H9 (cell line): ENCODE data around the gene DKKL1. TPM values are rescaled to one million over a fixed set of nuclear protein-coding genes. Genes with fewer than 3 reads are reported as not detected.

Experiments
- DNase-seq: peaks from one replicate; pipeline ENCODE4 v3.0.0-alpha.2; 2017
- H2AFZ ChIP-seq: one replicate; pipeline ENCODE4 v1.6.1; 2013; ENCODE audit warnings: mild to moderate bottlenecking, low read length, control low read depth, moderate library complexity
- H2AK5ac ChIP-seq: 2 replicates; pipeline ENCODE4 v1.6.1; 2013; ENCODE audit warnings: low read length, control low read depth, mixed read lengths; ENCODE audit not compliant: insufficient read length
- H2BK120ac ChIP-seq: one replicate; pipeline ENCODE4 v1.6.1; 2013; ENCODE audit warnings: low read depth, mild to moderate bottlenecking, low read length, control low read depth, inconsistent platforms; ENCODE audit not compliant: poor library complexity, severe bottlenecking
- H2BK12ac ChIP-seq: 2 replicates; pipeline ENCODE4 v1.6.1; 2013; ENCODE audit warnings: low read length, control low read depth, mixed read lengths, low read depth; ENCODE audit not compliant: insufficient read length
- H2BK15ac ChIP-seq: 2 replicates; pipeline ENCODE4 v1.6.1; 2013; ENCODE audit warnings: low read depth, low read length, control low read depth
- H2BK20ac ChIP-seq: one replicate; pipeline ENCODE4 v1.6.1; 2013; ENCODE audit warnings: low read depth, mild to moderate bottlenecking, low read length, control low read depth, inconsistent platforms; ENCODE audit not compliant: poor library complexity, severe bottlenecking
- H2BK5ac ChIP-seq: 2 replicates; pipeline ENCODE4 v1.6.1; 2013; ENCODE audit warnings: low read length, control low read depth, mixed read lengths; ENCODE audit not compliant: insufficient read length
- H3K14ac ChIP-seq: 2 replicates; pipeline ENCODE4 v1.6.1; 2013; ENCODE audit warnings: low read length, control low read depth; ENCODE audit not compliant: insufficient read depth
- H3K18ac ChIP-seq: 2 replicates; pipeline ENCODE4 v1.6.1; 2013; ENCODE audit warnings: low read depth, mild to moderate bottlenecking, mixed read lengths, low read length, control low read depth; ENCODE audit not compliant: insufficient read length
- H3K23ac ChIP-seq: 2 replicates; pipeline ENCODE4 v1.6.1; 2013; ENCODE audit warnings: low read length, control low read depth, mixed read lengths, low read depth; ENCODE audit not compliant: insufficient read length
- H3K23me2 ChIP-seq: 2 replicates; pipeline ENCODE4 v1.6.1; 2013; ENCODE audit warnings: low read depth, mild to moderate bottlenecking, mixed read lengths, low read length, control low read depth; ENCODE audit not compliant: insufficient read length, poor library complexity, severe bottlenecking
- H3K27ac ChIP-seq: 2 replicates; pipeline ENCODE4 v1.5.1; 2013; ENCODE audit warnings: low read length, control low read depth, mixed read lengths, low read depth; ENCODE audit not compliant: insufficient read length
- H3K27me3 ChIP-seq: 2 replicates; pipeline ENCODE4 v1.6.1; 2013; ENCODE audit warnings: low read length, control low read depth, inconsistent platforms; ENCODE audit not compliant: insufficient read depth
- H3K4ac ChIP-seq: 2 replicates; pipeline ENCODE4 v1.6.1; 2013; ENCODE audit warnings: low read depth, mild to moderate bottlenecking, control low read depth, inconsistent platforms, low read length, moderate library complexity
- H3K4me1 ChIP-seq: 2 replicates; pipeline ENCODE4 v1.6.1; 2013; ENCODE audit warnings: low read length, control low read depth, inconsistent platforms; ENCODE audit not compliant: insufficient read depth
- H3K4me2 ChIP-seq: 2 replicates; pipeline ENCODE4 v1.6.1; 2013; ENCODE audit warnings: low read length, control low read depth, mixed read lengths; ENCODE audit not compliant: insufficient read length, insufficient read depth
- H3K56ac ChIP-seq: 2 replicates; pipeline ENCODE4 v1.6.1; 2013; ENCODE audit warnings: low read depth, mild to moderate bottlenecking, mixed read lengths, low read length, control low read depth; ENCODE audit not compliant: insufficient read length
- H3K79me1 ChIP-seq: 2 replicates; pipeline ENCODE4 v1.6.1; 2013; ENCODE audit warnings: low read depth, mild to moderate bottlenecking, moderate library complexity, low read length, control low read depth, inconsistent platforms; ENCODE audit not compliant: insufficient read depth, poor library complexity, severe bottlenecking
- H3K79me2 ChIP-seq: 2 replicates; pipeline ENCODE4 v1.6.1; 2013; ENCODE audit warnings: low read length, control low read depth, inconsistent platforms; ENCODE audit not compliant: insufficient read depth
- H3K9ac ChIP-seq: 2 replicates; pipeline ENCODE4 v1.6.1; 2013; ENCODE audit warnings: low read length, control low read depth, mixed read lengths; ENCODE audit not compliant: insufficient read length; ENCODE audit errors: extremely low read depth
- H3K9me3 ChIP-seq: one replicate; pipeline ENCODE4 v1.6.1; 2013; ENCODE audit warnings: low read depth, low read length, inconsistent platforms; ENCODE audit not compliant: control insufficient read depth
- H3T11ph ChIP-seq: one replicate; pipeline ENCODE4 v1.6.1; 2013; ENCODE audit warnings: mild to moderate bottlenecking, low read length, control low read depth, inconsistent platforms
- H4K20me1 ChIP-seq: one replicate; pipeline ENCODE4 v1.6.1; 2013; ENCODE audit not compliant: control insufficient read depth, insufficient read length, insufficient read depth
- H4K5ac ChIP-seq: 2 replicates; pipeline ENCODE4 v1.6.1; 2013; ENCODE audit warnings: low read depth, mild to moderate bottlenecking, mixed read lengths, low read length, control low read depth; ENCODE audit not compliant: insufficient read length
- H4K8ac ChIP-seq: replicated peaks from 2 replicates; pipeline ENCODE4 v1.6.1; 2013; ENCODE audit warnings: low read length, control low read depth, mixed read lengths, low read depth; ENCODE audit not compliant: insufficient read length
- H4K91ac ChIP-seq: 2 replicates; pipeline ENCODE4 v1.6.1; 2013; ENCODE audit warnings: low read depth, mild to moderate bottlenecking, moderate library complexity, mixed read lengths, low read length, control low read depth; ENCODE audit not compliant: insufficient read length
- H3K27ac Mint-ChIP-seq, 3 experiments: 2 replicates in 2 of 3; 3 replicates in 1 of 3; pipeline ENCODE4 v1.8.0; 2020 to 2021; ENCODE audit warnings: mixed read lengths in 3 of 3, mild to moderate bottlenecking in 1 of 3, moderate library complexity in 1 of 3
- H3K27me3 Mint-ChIP-seq: 2 replicates; pipeline ENCODE4 v1.8.0; 2021; ENCODE audit warnings: low read depth, mild to moderate bottlenecking, moderate library complexity, mixed read lengths
- H3K36me3 Mint-ChIP-seq, 3 experiments: 2 replicates in 2 of 3; 3 replicates in 1 of 3; pipeline ENCODE4 v1.8.0; 2020 to 2021; ENCODE audit warnings: low read depth in 3 of 3, mixed read lengths in 3 of 3; ENCODE audit not compliant: insufficient read depth in 1 of 3
- H3K4me1 Mint-ChIP-seq, 2 experiments: 2 replicates each; pipeline ENCODE4 v1.8.0; 2020; ENCODE audit warnings: mixed read lengths in 2 of 2
- H3K4me3 Mint-ChIP-seq, 2 experiments: 2 replicates in 1 of 2; 3 replicates in 1 of 2; pipeline ENCODE4 v1.8.0; 2020 to 2021; ENCODE audit warnings: mild to moderate bottlenecking in 2 of 2, mixed read lengths in 2 of 2, moderate library complexity in 1 of 2
- H3K9me3 Mint-ChIP-seq, 2 experiments: 2 replicates in 1 of 2; 3 replicates in 1 of 2; pipeline ENCODE4 v1.8.0; 2020; ENCODE audit warnings: mild to moderate bottlenecking in 2 of 2, mixed read lengths in 2 of 2, moderate library complexity in 1 of 2
- WGBS: extraction: QIAGEN DNeasy Blood & Tissue Kit; methylation state at CpG from one replicate; pipeline ENCODE4 v1.1.7; 2013; ENCODE audit warnings: missing lambda C conversion rate, low lambda C conversion rate, mixed read lengths; ENCODE audit not compliant: insufficient read length; ENCODE audit errors: extremely low coverage; 5-methylcytosine and 5-hydroxymethylcytosine counted together
- total RNA-seq: library from RNA; stranded (reverse); gene quantifications from 2 replicates; pipeline ENCODE4 v1.2.1, GENCODE V29; 2021
- TF ChIP-seq, protein P1 (sequence below): fragments of 200-600 bp; sonication (generic); conservative IDR thresholded peaks from 3 replicates; pipeline ENCODE4 v1.8.0; 2021; ENCODE audit warnings: antibody characterized with exemption, mild to moderate bottlenecking

Gene DKKL1
- total RNA-seq, 1 experiment from 2014 or later: 3.5 TPM

DNA sequence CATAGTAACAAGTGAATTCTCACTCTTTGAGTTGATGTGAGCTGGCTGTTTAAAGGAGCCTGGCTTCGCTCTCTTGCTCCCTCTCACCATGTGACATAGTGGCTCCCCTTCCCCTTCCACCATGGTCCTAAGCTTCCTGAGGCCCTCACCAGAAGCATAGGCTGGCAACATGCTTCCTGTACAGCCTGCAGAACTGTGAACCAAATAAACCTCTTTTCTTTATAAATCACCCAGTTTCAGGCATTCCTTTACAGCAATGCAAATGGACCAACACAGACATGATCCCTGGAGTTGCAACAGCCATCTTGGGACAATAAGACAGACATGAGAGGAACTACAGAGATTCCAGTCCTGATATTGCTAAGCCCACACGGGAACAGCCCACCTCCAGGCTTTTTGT is 14.1 kb upstream of the DKKL1 start:
- Histone ChIP-seq H3K27ac (no peak overlapping the region), H2BK5ac (no peak overlapping the region), H2AK5ac (no peak overlapping the region), H2BK15ac (no peak overlapping the region), H2BK12ac (no peak overlapping the region), H3K9me3 (no peaks in the 10 kb centered on the region), H3K79me1 (no peaks in the 10 kb centered on the region), H3K27me3 (no peaks in the 10 kb centered on the region), H3K18ac (no peak overlapping the region), H4K20me1 (no peaks in the 10 kb centered on the region), H3K14ac (no peak overlapping the region), H3T11ph (no peak overlapping the region), H3K23me2 (no peaks in the 10 kb centered on the region), H3K23ac (no peak overlapping the region), H3K9ac (no peak overlapping the region), H3K79me2 (no peaks in the 10 kb centered on the region), H4K8ac (no peak overlapping the region), H3K4ac (no peak overlapping the region), H2BK20ac (no peak overlapping the region), H2AFZ (no peak overlapping the region), H4K91ac (no peak overlapping the region), H3K56ac (no peak overlapping the region), H2BK120ac (no peak overlapping the region), H4K5ac (no peak overlapping the region), H3K4me2 (no peak overlapping the region), H3K4me1 (no peaks in the 10 kb centered on the region)
- TF ChIP-seq, protein P1, sequence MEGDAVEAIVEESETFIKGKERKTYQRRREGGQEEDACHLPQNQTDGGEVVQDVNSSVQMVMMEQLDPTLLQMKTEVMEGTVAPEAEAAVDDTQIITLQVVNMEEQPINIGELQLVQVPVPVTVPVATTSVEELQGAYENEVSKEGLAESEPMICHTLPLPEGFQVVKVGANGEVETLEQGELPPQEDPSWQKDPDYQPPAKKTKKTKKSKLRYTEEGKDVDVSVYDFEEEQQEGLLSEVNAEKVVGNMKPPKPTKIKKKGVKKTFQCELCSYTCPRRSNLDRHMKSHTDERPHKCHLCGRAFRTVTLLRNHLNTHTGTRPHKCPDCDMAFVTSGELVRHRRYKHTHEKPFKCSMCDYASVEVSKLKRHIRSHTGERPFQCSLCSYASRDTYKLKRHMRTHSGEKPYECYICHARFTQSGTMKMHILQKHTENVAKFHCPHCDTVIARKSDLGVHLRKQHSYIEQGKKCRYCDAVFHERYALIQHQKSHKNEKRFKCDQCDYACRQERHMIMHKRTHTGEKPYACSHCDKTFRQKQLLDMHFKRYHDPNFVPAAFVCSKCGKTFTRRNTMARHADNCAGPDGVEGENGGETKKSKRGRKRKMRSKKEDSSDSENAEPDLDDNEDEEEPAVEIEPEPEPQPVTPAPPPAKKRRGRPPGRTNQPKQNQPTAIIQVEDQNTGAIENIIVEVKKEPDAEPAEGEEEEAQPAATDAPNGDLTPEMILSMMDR: no peak
- Mint-ChIP-seq H3K4me3 (no peak overlapping the region), H3K27ac (peak overlapping the region; percentile 40 to 77 (median 72); a peak in 3 of 7 replicates), H3K4me1 (peaks cover 3 to 4% of the 10 kb centered on the region in 2 experiments; a peak in 2 of 4 replicates), H3K36me3 (peaks cover 80 to 98% (median 94%) of the 10 kb centered on the region in 3 experiments), H3K9me3 (no peaks in the 10 kb centered on the region), H3K27me3 (no peaks in the 10 kb centered on the region)
- no peak for DNase-seq
- WGBS: no CpG with 5 or more reads among the region's 2 CpGs
